Epidermal melanocyte (primary cell): ENCODE results near the gene STK32A.
"Not testable (repeated sequence)": the region's sequence is repeated elsewhere in the genome, so short reads cannot be mapped to it uniquely, and the experiment has no call there.

Experiments used
- DNase-seq: peaks from one replicate; pipeline ENCODE4 v3.0.0; 2011; ENCODE audit warnings: low spot score; ENCODE audit not compliant: insufficient read length

Gene STK32A

DNA sequence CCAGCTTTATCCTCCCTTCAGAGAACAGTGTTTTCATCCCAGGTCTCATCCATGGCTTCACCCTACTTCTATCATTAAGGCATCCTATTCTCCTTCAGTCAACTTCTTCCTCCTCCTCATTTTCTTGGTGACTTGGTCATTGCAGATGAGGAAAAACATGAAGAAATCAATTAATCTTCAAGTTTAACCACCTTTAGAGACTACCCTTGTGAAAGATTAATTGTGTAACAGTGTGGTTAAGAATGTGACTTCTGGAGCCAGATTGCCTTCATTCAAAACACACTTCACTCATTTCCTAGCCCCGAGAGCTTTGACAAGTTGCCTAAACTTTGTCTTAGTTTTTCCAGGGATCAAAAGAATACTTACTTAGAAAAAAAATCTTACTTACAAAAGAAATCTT, 110.0 kb downstream of the STK32A start:
- DNase-seq: no peak

DNA sequence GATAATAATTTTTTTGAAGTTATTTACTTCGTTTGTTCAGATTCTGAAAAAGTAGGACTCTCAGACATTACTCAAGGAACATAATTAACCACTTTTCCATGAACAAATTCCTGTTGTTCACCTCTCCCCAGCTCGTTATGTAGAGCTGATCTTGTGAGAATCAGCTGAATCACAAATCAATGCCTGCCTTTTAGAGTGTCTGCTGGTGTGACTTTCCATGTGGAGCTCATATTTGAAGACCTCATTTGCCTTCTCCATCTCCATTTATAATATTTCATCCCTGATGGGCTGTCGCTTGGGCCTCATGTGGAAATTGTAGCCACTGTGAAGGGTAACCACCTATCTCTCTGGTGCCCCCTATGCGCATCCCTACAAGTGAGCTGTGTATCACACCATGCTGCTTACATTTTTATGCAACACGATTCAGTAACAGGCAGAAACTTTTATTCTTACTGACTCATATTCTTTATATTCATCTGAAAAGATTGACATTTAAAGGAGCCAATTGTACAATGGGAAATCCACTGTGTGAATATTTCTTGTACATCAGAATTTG, 111.3 kb downstream of the STK32A start:
- DNase-seq: peak; percentile 42

DNA sequence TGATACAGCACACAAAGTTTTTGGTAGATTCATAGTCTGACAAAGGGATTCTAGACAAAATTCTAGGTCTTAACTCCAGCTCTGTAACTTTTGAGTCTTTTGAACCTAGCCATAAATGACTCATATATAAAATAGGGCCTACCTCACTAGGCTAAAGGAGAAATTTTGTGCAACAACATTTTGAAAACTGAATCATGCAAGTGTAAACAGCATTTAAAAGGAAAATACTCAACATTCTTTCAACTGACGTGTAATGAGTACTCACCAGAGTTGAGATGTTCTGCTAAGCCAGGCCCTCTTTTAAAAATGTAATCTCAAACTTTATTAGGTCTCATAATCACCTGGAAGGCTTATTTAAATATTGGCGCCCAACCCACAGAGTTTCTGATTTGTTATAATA, 113.2 kb downstream of the STK32A start:
- DNase-seq: no peak

DNA sequence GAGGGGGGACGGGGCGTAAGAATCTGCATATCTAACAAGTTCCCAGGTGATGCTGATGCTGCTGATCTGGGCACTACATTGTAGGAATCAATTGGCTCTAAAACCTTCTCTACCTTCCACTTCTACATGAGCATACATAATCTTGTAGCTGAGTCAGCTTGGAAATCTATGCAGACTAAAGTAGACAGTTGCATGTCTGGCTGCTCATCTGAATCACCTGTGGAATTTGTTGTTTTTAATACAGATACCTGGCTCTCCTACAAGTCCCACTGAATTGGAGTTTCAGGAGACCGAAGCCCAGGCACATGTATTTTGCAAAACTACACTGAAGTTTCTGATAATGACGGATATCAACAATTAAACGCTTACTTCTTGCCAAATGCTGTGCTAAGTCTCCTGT, 113.6 kb downstream of the STK32A start:
- DNase-seq: no peak

DNA sequence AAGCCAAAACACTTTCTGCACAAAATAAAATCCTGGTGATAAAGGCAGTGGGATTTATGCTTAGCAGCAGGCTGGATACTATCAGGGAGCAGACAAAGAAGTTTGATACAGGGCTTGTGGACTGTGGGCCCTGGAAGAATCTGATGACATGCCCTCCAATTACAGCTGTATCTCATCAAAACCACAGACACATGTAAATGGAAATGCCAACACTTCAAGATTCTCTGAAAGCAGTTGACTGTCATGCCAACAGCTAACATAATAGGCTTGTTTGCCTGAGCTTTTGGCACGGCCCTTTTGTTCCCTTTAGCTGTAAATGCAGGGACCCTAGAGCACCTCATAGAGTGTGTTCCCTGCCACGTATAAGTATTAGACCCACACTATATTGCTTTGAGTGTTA, 114.4 kb downstream of the STK32A start:
- no peak for DNase-seq

DNA sequence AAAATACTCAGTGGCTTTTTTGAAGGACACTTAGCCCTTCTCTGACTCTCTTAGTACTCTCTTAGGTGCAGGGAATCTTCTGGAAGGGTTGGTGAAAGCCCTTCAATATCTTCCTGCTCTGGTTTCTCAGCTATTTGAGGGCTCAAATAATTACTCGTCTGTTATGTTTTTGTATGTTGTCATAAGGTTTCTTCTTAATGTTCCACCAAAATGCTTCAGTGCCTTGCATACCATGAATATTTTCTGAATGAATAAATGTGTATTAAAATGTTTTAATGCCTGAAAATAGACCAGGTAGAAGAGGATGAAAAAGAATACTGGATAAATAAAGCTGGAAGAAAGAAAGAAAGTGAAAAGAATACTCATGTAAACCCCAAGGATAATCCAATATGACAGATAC, 124.3 kb downstream of the STK32A start:
- no peak for DNase-seq

DNA sequence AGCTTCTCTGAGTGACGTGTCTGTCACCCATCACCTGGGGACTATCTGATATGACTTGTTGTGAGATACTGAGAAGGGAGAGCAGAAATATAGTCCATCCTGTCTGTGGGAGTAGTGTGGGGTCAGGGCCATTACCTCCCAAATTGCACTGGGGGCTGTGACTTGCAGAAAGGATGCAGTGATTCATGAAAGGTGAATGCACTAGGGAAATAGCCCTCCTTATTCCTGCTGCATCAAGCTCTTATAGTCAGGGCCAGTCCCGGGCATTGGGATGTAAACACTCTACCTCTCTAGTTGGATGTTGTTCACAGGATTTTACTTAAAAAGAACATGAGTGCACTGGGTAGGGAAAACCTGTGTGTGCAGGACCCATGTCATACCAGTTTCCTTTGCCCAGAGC, 124.8 kb downstream of the STK32A start:
- DNase-seq: no peak

DNA sequence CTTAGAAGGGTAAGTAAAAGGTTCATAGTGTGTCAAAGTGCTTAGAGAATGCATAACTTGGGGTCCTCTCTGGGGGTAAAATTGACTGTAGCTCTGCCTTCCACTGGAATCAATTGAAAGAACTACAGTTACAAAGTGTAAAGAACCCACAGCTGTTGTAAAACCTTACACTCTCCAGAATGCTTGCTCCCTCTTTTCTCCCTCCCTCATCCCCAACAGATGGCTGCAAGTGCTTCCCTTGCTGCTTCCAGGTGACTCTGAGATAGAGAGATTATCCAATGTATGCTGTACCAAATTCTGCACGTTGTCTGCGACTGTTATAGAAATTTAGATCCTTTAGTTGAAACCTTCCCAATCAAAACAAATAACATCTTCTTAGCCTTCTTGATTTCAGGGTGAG, 126.0 kb downstream of the STK32A start:
- no peak for DNase-seq

DNA sequence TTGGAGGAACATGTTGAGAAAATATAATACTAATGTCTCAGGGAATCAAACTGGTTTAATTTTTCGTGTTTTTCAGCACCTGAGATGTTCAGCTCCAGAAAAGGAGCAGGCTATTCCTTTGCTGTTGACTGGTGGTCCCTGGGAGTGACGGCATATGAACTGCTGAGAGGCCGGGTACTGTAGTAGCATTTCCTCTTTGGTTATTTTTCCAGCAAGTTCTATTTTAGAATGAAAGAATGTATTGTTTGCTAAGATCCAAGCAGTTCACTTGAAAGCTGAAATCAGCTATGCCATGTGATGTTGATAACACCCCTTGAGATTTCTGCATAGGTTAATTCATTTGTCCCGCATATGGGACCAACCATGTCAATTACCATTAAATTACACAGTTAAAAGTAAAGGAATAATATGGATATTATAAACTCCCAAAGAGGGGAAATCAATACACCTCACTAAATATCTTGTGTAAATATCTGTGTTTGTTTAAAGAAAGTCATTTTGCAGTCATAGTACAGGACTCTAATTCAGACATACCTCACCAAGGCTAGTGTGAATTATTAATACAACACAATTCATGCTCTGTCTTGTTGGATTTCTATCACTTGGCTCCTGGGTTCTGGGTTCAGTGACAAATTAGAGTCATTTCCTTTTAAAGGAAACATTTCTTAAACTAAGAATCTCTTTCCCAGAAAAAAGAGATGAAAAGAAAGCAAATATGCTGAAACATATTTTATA, 126.8 kb downstream of the STK32A start:
- DNase-seq: peak; percentile 49

DNA sequence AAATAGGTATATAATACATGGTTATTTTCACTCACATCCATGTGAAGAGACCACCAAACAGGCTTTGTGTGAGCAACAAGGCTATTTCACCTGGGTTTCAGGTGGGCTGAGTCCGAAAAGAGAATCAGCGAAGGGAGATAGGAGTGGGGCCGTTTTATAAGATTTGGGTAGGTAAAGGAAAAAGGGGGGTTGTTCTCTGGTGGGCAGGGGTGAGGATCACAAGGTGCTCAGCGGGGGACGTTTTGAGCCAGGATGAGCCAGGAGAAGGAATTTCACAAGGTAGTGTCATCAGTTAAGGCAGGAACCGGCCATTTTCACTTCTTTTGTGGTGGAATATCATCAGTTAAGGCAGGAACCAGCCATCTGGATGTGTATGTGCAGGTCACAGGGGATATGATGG, 132.6 kb downstream of the STK32A start:
- DNase-seq: not testable (repeated sequence)

DNA sequence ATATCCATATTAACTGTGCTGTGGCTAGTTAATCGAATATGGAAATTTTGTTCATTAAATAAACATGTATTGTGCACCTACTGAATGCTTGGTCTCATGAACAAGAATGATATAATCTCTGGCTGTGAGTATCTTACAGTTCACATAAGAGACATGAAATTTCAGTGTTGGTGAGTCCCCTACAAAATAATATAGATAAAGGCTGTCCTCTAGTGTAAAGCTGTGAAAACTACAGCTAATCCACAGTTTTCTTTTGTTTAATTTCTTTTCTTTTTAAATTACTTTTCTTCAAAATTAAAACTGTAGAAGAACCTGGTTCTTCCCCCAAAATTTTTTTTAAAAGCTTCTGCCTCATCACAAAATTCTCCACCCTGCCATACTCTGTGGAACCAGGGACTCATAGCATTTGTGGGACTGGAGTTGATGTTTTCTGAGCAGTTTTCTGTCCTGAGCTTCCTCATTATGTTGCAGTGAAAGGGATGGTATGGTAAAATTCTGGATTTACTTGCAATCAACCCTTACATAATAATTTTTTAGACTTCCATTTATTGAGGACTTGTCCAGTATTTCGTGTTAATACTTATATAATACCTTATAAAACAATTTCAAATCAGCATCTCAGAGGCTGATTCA, 135.0 kb downstream of the STK32A start:
- no peak for DNase-seq

DNA sequence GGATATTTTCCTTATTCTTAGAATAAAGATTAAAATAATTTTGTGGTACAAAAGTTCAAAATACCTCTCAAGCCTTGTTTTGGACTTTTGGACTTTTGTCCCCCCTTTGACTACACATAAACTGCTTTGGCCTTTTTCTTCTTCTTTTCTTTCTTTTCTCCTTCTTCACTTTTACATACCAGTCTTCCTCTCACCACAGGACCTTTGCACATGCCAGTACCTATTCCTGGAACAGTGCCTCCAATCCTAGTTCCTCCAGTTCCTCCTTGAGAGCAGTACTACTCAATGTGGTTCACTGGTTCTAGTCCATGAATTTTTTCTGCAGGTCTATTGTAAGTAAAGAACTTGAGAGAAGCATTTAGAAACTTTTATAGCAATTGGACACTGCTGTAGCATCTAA, 136.5 kb downstream of the STK32A start:
- DNase-seq: no peak

DNA sequence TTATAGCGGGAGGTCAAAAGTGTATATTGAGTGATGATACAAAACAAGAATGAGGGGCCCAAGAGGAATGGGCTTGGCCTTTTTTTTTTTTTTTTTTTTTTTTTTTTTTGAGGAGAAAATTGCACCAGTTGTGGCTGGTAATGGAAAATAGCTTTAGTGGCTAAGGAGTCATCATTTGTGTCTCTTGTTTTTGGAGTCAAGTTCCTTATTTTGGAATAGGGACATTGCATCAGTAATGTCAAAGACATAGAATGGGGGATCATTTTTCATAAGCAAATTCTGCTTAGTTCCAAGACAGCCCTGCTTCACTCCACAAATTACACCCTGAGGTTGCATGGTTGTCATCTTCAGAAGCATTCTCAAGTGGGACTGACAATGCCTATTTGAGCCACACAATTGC, 137.4 kb downstream of the STK32A start:
- DNase-seq: no peak

DNA sequence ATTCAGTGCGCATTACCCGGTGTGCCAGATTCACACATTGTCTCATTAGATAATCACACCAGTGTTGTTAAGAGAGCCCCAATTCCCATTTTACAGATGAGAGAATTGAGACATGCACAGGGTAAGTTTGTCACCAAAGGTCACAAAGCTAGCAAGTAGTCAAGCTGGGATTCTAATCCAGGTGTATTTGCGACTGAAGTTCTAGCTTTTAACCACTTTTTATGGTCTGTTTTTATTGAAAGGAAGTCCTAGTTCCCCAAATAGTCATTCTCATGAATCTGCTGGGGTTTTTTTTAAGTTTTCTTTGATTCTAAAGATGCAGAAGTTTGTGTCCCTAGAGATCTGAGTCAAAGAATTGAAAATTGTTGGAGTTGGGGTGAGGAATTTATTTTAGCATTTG, 138.5 kb downstream of the STK32A start:
- no peak for DNase-seq

DNA sequence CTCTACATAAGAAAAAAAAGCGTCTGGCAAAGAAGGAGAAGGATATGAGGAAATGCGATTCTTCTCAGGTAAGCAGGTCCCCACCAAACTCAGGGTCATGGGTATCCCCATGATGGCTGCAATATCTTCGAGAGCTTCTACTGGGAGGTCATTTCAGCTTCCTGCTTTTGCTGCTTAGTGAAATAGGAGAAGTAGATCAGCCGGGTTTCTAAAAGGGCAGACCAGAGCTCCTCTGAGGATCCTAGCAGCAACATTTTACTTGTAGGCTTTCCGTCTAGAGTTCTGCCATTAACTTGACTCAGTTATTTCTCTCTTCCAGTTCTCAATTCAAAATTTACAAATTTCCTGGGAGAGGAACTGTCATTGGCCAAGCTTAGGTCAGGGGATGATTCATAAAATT, 140.3 kb downstream of the STK32A start:
- no peak for DNase-seq

DNA sequence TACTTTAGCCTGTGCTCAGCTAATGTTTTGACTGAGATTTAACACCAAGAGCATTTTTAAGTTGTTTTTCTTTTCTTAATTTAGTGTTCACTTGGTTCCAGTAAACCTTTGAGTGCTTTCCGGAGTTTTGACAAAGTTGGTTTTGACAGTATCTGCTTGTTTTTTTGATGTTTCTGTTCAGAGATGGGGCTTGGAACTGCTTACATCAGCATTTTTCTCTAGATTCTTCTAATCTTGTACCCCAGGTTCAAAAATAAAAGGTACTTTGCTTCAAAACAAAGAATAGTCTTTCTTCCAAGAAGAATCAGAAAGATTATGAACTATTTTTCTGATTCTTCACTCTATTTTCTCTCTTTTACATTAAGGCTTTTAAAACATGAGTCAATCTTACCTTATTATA, 142.9 kb downstream of the STK32A start:
- DNase-seq: no peak

DNA sequence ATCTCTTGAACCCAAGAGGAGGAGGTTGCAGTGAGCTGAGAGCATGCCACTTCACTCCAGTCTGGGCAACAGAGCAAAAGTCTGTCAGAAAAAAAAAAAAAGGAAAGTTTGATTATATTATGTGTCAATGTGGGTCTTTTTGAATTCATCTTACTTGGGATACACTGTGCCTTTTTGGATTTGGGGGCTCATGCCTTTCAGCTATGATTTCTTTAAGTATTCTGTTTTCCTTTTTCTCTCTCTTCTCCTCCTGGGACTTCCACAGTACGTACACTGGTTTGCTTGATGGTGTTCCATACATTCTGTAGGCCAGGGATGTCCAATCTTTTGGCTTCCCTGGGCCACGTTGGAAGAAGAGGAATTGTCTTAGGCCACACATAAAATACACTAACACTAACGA, 146.7 kb downstream of the STK32A start:
- DNase-seq: no peak

DNA sequence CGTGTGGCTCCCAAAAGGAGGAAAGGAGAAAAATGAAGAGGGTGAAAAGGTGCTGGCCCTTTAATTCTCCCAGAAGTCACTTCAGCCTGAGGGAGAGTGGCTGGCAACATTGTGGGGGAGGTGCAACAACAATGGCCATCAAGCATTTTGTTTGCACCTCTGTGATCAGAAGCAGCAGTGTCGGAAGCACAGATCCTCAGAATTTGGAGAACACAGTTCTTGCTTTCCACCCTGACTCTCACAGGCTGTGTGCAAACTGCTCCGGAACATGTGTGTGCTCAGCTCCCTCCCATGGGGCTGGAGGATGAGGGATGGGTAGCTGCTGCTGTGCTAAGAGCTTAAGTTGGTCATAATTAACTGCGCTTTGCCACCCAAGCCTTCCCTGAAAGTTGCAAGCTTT, 147.9 kb downstream of the STK32A start:
- DNase-seq: no peak

DNA sequence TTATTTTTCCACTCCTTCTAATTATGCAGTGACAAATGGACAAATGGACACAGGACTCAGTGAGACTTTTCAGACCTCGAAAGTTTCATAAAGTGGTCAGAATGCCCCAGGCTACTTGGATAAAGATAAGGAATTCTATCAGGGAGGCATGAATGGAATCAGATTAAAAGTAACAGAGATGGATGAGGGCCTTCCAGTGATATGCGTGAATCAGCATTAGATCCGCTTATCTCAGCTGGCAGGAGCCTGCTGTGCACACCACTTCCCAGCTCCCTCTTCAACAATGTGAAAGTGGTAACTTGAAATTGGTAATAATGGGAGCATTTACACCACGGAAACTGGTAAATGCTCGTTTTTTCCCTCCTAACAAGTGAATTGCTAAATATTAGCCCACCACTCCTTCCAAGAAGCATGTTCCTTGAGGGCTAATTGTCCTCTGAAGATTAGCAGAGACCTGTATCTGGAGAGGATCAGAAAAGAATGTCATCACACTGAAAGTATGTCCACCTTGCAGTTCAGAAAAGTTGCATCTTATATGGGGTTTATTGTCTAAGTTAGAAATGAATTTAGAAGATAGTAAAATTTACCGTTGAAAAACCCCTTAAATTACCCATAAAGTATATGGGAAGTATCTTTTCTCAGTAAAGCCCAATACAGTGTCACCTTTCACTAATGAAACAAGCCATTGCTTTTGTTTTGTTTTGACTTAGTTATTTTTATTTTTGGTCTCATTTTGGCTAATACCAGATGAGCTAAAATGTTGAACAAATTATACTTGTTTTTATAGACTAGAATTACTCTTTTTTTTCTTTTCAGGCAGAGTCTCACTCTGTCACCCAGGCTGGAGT, 149.7 kb downstream of the STK32A start:
- DNase-seq: no peak

DNA sequence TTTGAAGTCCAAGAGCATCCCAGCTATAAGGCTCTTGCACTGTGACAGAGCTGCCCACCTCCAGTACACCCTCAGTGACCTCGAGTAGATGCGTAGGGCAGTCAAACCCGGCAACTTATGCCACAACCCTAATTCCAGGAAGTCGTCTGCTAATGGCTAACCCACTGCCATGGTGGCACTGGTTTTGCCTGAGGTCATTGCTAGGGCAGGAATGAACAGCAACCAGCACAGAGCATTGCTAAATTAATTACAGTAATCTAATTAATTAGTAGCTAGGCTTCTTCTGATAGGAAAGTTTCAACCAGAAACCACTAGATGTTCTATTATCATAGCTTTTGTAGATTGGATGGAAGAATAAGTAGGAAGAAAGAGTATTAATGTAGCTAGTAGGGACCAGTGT, 152.3 kb downstream of the STK32A start:
- no peak for DNase-seq

DNA sequence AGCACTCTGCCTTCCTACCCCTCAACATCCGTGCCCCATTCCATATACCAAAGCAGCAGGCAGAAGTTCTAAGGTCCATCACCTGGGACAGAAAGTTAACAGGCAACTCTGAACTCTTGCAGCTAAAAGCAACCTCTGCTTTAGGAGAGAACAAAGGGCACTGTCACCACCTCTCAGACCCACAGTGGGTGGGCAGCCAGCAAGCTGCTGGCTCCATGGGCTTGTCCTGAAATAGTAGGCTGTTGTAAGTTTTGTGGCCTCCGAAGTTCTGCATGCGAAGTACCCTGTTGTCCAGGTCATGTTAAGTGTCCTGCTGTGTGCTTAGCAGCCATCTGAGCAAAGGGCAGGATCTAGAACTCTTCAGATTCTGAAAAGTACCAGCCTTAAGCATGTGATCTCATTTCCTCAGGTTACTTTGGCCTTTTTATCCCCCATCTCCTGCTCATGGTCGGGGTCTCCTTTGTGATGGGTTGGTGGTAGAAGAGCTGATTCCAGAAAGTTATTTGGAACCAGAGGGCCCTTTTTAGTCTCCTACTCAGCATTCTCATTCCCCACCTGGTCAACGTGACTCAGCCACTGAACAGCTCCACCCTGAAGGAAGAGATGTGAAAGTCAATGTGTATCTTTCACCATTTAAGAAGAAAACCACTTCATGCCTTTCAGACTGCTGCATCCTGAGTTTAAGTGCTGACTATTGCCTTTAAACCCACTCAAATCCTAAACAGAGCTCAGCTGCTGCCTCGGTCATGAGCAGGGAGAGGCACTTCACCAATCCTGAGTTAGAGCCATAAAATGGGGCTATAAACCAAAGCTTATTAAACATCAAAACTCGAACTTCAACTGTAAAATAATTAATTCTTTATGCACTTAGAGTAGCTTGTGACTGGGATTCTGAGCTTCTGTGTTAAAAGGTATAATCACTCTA, 153.6 kb downstream of the STK32A start:
- DNase-seq: no peak
